GM12873 (cell line): ENCODE results near the gene CPLANE1.

Experiments
- TF ChIP-seq, protein P1 (sequence below): IDR thresholded peaks from 2 replicates; pipeline ENCODE4 v1.5.1; 2012; ENCODE audit warnings: low read depth, mild to moderate bottlenecking, moderate library complexity, low read length, control low read depth; ENCODE audit not compliant: insufficient read depth; ENCODE audit errors: missing control alignments

Gene CPLANE1

DNA sequence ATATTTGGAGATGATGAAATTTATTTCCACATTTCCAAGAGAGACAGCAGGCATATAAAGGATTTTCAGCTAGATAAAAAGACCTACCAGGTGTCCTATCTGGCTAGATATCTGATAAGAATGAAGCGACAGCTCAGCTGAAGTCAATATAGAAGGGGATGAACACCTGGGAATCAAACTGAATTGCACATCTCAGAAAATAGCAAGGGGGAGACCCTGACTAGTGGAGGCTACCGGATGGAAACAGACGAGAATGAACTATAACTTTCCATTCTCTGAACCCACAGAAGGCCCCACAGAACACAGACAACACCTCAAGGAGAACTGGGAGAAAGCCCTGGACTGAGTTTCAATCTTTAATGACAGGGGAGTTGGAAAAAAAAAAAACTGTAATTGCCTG, 51.1 kb downstream of the CPLANE1 start:
- TF ChIP-seq, protein P1, sequence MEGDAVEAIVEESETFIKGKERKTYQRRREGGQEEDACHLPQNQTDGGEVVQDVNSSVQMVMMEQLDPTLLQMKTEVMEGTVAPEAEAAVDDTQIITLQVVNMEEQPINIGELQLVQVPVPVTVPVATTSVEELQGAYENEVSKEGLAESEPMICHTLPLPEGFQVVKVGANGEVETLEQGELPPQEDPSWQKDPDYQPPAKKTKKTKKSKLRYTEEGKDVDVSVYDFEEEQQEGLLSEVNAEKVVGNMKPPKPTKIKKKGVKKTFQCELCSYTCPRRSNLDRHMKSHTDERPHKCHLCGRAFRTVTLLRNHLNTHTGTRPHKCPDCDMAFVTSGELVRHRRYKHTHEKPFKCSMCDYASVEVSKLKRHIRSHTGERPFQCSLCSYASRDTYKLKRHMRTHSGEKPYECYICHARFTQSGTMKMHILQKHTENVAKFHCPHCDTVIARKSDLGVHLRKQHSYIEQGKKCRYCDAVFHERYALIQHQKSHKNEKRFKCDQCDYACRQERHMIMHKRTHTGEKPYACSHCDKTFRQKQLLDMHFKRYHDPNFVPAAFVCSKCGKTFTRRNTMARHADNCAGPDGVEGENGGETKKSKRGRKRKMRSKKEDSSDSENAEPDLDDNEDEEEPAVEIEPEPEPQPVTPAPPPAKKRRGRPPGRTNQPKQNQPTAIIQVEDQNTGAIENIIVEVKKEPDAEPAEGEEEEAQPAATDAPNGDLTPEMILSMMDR, result no peak

DNA sequence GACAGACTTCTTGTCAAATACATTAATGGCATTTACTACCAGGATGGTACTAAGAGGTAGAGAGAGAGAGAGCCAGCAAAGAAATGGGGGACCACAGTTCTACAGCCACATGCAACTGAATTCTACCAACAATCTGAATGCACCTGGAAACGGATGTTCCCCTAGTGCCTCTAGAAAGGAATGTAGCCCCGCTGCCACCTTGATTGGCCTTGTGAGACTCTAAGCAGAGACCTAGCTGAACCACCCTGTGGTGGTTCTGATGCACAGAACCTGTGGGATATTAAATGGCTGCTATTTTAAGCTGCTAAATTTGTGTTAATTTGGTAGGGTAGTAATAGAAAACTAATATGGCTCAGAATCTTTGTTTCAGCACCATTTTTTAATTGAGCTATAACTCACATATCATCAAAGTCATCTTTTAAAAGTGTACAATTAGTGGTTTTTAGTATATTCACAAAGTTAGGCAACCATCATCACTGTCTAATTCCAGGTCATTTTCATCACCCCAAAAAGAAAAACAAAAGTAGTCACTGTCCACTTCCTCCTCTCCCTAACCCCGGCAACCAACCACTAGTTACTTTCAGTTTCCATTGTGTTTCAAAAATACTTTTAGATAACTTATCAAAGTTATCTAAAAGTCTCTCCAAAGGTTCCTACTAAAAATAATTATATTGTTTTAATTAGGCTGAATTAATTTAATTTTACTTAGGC, 51.7 kb downstream of the CPLANE1 start:
- TF ChIP-seq, protein P1, result no peak

DNA sequence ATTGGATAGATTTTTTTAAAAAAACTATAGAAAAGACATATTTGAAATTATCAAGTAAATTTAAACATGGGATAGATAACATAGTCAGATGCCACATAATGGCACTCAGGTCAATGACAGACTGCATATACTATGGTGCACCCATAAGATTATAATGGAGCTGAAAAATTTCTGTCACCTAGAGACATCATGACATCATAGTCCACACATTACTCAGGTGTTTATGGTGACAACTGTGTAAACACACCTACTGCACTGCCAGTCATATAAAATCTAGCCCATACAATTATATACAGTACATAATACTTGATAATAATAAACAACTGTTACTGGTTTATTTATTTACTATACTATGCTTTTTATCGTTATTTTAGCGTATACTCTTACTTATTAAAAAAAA, 58.6 kb downstream of the CPLANE1 start:
- TF ChIP-seq, protein P1, result no peak

DNA sequence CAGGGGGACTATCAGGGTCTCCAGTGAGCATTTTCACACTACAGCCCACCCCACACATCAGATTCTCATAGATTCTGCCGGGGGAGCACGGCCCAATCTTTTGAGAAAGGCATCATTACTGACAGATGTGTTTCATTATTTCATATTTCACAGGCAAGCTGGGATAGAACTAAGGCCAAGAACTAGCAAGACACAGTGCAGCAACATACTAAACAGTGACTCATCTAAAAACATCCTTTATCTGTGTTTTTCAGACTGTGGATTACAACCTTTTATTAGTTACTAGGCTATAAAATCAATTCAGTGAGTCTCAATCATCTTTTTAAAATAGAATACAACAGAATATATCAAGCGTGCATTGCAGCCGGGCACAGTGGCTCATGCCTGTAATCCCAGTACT, 59.8 kb downstream of the CPLANE1 start:
- TF ChIP-seq, protein P1, result no peak

DNA sequence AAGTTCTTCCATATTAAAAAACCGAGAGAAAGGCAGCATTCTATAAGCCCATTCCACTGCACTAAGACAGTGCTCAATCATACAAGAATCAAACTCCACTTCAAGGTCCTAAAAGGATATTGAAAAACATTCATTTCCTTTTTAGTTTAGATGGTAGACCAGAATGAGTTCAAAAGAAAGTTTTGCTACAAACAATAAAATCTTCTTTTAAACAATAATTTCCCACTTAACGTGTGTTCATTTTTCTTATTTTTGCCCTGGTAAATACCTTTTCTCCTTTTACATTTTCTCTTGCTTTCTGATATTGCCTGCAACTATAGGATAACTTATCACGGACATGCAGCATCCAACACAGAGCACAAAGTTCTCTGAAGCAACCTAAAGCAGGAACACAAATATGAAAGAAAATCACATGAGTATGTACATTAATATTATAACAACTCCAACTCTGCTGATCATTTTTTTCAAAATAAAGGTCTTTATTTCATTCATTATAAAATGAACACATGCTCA, 61.7 kb downstream of the CPLANE1 start:
- TF ChIP-seq, protein P1, result no peak

DNA sequence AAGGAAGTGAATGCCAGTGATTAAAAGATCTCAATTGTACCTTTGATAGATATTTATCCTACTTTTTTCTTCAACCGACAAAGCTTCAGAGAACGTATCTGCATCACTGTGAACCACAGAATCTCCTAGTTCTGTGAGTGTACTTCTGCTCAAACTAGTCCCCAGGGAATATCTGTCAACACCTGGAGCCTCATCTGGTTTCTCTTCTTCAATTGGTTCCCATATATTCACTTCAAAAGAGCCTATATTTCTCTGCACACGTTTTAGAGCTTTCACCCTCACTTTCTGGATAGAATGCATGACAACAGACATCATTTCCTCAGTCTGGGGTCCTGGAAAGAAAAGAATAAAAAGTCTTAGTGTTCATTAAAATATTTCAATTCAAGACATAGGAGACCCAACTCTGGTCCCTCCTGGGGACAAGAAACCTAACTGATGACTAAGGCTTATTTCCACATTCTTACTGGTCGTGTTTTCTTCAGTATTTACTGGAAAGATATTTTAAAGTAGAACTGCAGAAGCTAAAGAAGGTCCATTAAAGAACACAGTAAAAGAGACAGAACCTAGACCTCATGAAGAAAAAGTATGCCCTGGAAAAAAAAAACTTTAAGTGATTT, 64.3 kb downstream of the CPLANE1 start:
- TF ChIP-seq, protein P1, result no peak

DNA sequence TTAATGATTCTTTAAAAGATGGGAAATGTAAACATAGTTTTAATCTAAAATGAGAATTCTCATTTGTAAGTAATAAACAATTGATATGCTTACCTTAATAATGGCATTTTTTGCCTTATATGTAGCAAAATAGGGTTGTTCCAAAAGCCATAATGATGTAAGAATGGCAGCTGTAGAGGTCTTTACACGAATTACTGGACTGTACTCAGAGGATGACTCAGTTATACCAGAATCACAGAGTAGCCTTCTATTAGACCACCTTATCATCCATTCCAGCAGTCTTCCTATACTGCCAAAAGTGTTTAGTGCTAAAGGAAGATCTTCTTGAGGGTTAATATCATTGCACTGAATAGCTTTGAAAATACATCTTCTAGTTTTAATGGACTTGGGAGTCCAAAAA, 66.5 kb downstream of the CPLANE1 start:
- TF ChIP-seq, protein P1, result no peak
